Loucy (cell line): ENCODE data around the gene GLYR1.

Source experiments
- H2AFZ ChIP-seq: fragments of 200-600 bp; sonication (generic); 2 replicates; pipeline ENCODE4 v1.6.0; 2016; ENCODE audit warnings: antibody characterized with exemption, mild to moderate bottlenecking, low read length, moderate library complexity
- H3F3A ChIP-seq: fragments of 200-600 bp; 2 replicates; pipeline ENCODE4 v1.6.0; 2016; ENCODE audit warnings: antibody characterized with exemption, low read depth, mild to moderate bottlenecking
- H3K27me3 ChIP-seq: fragments of 200-600 bp; sonication (generic); 2 replicates; pipeline ENCODE4 v1.6.1; 2014; ENCODE audit warnings: low read length, mild to moderate bottlenecking; ENCODE audit not compliant: insufficient read depth, poor library complexity, severe bottlenecking
- H3K36me3 ChIP-seq: fragments of 200-600 bp; sonication (generic); 2 replicates; pipeline ENCODE4 v1.6.1; 2016; ENCODE audit warnings: low read length; ENCODE audit not compliant: insufficient read depth
- H3K4me1 ChIP-seq: fragments of 200-600 bp; sonication (generic); 2 replicates; pipeline ENCODE4 v1.5.1; 2014; ENCODE audit warnings: low read length, mild to moderate bottlenecking; ENCODE audit not compliant: insufficient read depth, poor library complexity, severe bottlenecking
- H3K4me2 ChIP-seq: fragments of 200-600 bp; sonication (generic); 2 replicates; pipeline ENCODE4 v1.6.0; 2014; ENCODE audit warnings: antibody characterized with exemption, low read length, low read depth, mild to moderate bottlenecking; ENCODE audit not compliant: poor library complexity, severe bottlenecking
- H3K4me3 ChIP-seq: fragments of 200-600 bp; sonication (generic); 2 replicates; pipeline ENCODE4 v1.5.1; 2014; ENCODE audit warnings: low read length, mild to moderate bottlenecking, mixed read lengths; ENCODE audit not compliant: poor library complexity, severe bottlenecking
- H3K79me2 ChIP-seq: fragments of 200-600 bp; sonication (generic); 2 replicates; pipeline ENCODE4 v1.6.1; 2014; ENCODE audit warnings: low read length; ENCODE audit not compliant: insufficient read depth
- H3K9ac ChIP-seq: fragments of 200-600 bp; sonication (generic); 2 replicates; pipeline ENCODE4 v1.6.0; 2014; ENCODE audit warnings: mild to moderate bottlenecking, low read depth, low read length, moderate library complexity; ENCODE audit not compliant: poor library complexity, severe bottlenecking
- H3K9me2 ChIP-seq: fragments of 200-600 bp; sonication (generic); replicated peaks from 2 replicates; pipeline ENCODE4 v1.6.1; 2016; ENCODE audit warnings: low read depth, low read length, mixed read lengths
- H3K9me3 ChIP-seq: fragments of 200-600 bp; sonication (generic); 2 replicates; pipeline ENCODE4 v1.6.1; 2014; ENCODE audit warnings: mild to moderate bottlenecking, antibody characterized with exemption, low read length, low read depth; ENCODE audit not compliant: insufficient read depth
- H4K20me1 ChIP-seq: fragments of 200-600 bp; sonication (generic); 2 replicates; pipeline ENCODE4 v1.6.0; 2014; ENCODE audit warnings: antibody characterized with exemption, low read length, mild to moderate bottlenecking; ENCODE audit not compliant: insufficient read depth, poor library complexity, severe bottlenecking
- EZH2phosphoT487 ChIP-seq: fragments of 200-600 bp; IDR thresholded peaks from 2 replicates; pipeline ENCODE4 v1.6.1; 2018; ENCODE audit warnings: antibody characterized with exemption, mild to moderate bottlenecking, moderate library complexity, borderline replicate concordance
- TF ChIP-seq, protein P1 (sequence below): fragments of 200-600 bp; sonication (generic); conservative IDR thresholded peaks from 2 replicates; pipeline ENCODE4 v1.5.1; 2014; ENCODE audit warnings: mild to moderate bottlenecking, antibody characterized with exemption, low read length

Gene GLYR1

DNA sequence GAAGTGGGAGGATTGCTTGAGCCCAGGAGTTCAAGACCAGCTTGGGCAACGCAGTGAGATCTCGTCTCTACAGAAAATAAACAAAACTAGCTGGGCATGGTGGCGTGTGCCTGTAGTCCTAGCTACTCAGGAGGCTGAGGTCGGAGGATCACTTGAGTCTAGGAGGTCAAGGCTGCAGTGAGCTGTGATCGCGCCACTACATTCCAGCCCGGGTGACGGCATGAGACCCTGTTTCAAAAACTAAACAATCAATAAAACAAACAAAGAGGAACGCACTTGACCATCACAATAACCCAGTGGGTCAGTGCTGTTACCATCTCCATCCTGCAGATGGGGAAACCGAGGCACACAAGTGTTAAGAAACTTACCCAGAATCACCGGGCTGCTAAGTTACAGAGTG, 93.9 kb downstream of the GLYR1 start:
- H2AFZ ChIP-seq = no peak overlapping the region
- peaks cover 5% of the 10 kb centered on the region; the same call in 1 of the 2 replicates for H3K36me3 ChIP-seq

More for the DNA sequence above, 93.9 kb downstream of the GLYR1 start:
- Histone ChIP-seq H3K9me2 (no peaks in the 10 kb centered on the region), H3K79me2 (no peaks in the 10 kb centered on the region), H3F3A (no peaks in the 10 kb centered on the region), H3K4me2 (no peak overlapping the region), H3K4me1 (no peaks in the 10 kb centered on the region), H3K9ac (no peak overlapping the region), H3K4me3 (no peak overlapping the region), H3K27me3 (no peaks in the 10 kb centered on the region), H3K9me3 (no peaks in the 10 kb centered on the region), H4K20me1 (no peaks in the 10 kb centered on the region)
- TF ChIP-seq, protein P1, sequence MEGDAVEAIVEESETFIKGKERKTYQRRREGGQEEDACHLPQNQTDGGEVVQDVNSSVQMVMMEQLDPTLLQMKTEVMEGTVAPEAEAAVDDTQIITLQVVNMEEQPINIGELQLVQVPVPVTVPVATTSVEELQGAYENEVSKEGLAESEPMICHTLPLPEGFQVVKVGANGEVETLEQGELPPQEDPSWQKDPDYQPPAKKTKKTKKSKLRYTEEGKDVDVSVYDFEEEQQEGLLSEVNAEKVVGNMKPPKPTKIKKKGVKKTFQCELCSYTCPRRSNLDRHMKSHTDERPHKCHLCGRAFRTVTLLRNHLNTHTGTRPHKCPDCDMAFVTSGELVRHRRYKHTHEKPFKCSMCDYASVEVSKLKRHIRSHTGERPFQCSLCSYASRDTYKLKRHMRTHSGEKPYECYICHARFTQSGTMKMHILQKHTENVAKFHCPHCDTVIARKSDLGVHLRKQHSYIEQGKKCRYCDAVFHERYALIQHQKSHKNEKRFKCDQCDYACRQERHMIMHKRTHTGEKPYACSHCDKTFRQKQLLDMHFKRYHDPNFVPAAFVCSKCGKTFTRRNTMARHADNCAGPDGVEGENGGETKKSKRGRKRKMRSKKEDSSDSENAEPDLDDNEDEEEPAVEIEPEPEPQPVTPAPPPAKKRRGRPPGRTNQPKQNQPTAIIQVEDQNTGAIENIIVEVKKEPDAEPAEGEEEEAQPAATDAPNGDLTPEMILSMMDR = no peak
- no peak for TF ChIP-seq EZH2phosphoT487
